Common myeloid progenitor, CD34-positive (primary cell): ENCODE data around the gene STX1A.

Source experiments
- CTCF ChIA-PET: fragments of 350-600 bp; sonication (Branson Sonifier 250); formaldehyde crosslinking; loops from one replicate; lab custom pipeline; 2021; ENCODE audit warnings: antibody characterized with exemption; lab: Charles Lee
- POLR2A ChIA-PET: fragments of 350-600 bp; sonication (Branson Sonifier 250); formaldehyde crosslinking; loops from one replicate; lab custom pipeline; 2021; ENCODE audit warnings: antibody characterized with exemption; lab: Charles Lee
- DNase-seq, 3 donors: peaks; one replicate each; pipeline versions ENCODE4 v3.0.0 to v3.0.0-alpha.2; 2013
- H3K27ac ChIP-seq, 2 experiments: 1 replicate in 1 of 2; 2 replicates in 1 of 2; pipeline ENCODE4 v1.7.0; 2013; ENCODE audit warnings: inconsistent platforms in 2 of 2, low read length in 2 of 2, mild to moderate bottlenecking in 2 of 2, low read depth in 1 of 2, moderate library complexity in 1 of 2; ENCODE audit not compliant: severe bottlenecking in 2 of 2, insufficient read depth in 1 of 2, poor library complexity in 1 of 2
- H3K27me3 ChIP-seq, 5 experiments: replicated peaks in 2 of 5; 1 replicate in 3 of 5; 2 replicates in 2 of 5; pipeline versions ENCODE4 v1.6.1 to v1.7.0; 2013; ENCODE audit warnings: low read length in 4 of 5, mild to moderate bottlenecking in 2 of 5, moderate library complexity in 2 of 5, inconsistent platforms in 1 of 5; ENCODE audit not compliant: insufficient read depth in 5 of 5, control insufficient read depth in 4 of 5
- H3K36me3 ChIP-seq, 4 experiments: 1 replicate in 2 of 4; 2 replicates in 2 of 4; pipeline versions ENCODE4 v1.6.1 to v1.7.0; 2013; ENCODE audit warnings: low read length in 3 of 4, control low read depth in 1 of 4, mild to moderate bottlenecking in 1 of 4; ENCODE audit not compliant: control insufficient read depth in 4 of 4, insufficient read depth in 4 of 4
- H3K4me1 ChIP-seq, 4 experiments: 1 replicate in 3 of 4; 2 replicates in 1 of 4; pipeline versions ENCODE4 v1.6.1 to v1.7.1; 2013; ENCODE audit warnings: low read length in 3 of 4, mild to moderate bottlenecking in 3 of 4, control low read depth in 1 of 4, inconsistent platforms in 1 of 4, moderate library complexity in 1 of 4; ENCODE audit not compliant: control insufficient read depth in 4 of 4, insufficient read depth in 4 of 4; ENCODE audit errors: control extremely low read depth in 1 of 4
- H3K4me3 ChIP-seq, 7 experiments: 1 replicate in 4 of 7; 2 replicates in 3 of 7; pipeline versions ENCODE4 v1.5.1 to v1.7.0; 2013; ENCODE audit warnings: mild to moderate bottlenecking in 7 of 7, low read length in 6 of 7, moderate library complexity in 6 of 7, inconsistent platforms in 2 of 7, low read depth in 2 of 7, control low read depth in 1 of 7; ENCODE audit not compliant: insufficient read depth in 4 of 7, control insufficient read depth in 1 of 7; ENCODE audit errors: extremely low read depth in 1 of 7
- H3K9me3 ChIP-seq, 5 experiments: 1 replicate in 4 of 5; 2 replicates in 1 of 5; pipeline versions ENCODE4 v1.6.1 to v1.7.1; 2013; ENCODE audit warnings: low read length in 4 of 5, mild to moderate bottlenecking in 2 of 5, inconsistent platforms in 1 of 5, low read depth in 1 of 5, moderate library complexity in 1 of 5; ENCODE audit not compliant: control insufficient read depth in 4 of 5, insufficient read depth in 2 of 5; ENCODE audit errors: control extremely low read depth in 1 of 5
- WGBS: methylation state at CpG from one replicate; pipeline ENCODE4 v1.1.5; 2013; ENCODE audit not compliant: insufficient coverage; 5-methylcytosine and 5-hydroxymethylcytosine counted together

The STX1A gene

GRCh38 chr7:73700069-73700423 lies 19.4 kb downstream of the STX1A start:
- CTCF ChIA-PET = interaction anchor here (1.0 to 1.7 kb wide), 6 partner anchors 9 to 93 kb away, joined by 4 to 9 read pairs (median 4); no protein-coding TSS in a partner anchor
- no peaks in the 10 kb centered on the region for H3K9me3 ChIP-seq
- peaks cover 0 to 51% (median 26%) of the 10 kb centered on the region in 5 experiments for H3K27me3 ChIP-seq
- no peak for DNase-seq
- H3K36me3 ChIP-seq = peaks cover 4 to 45% (median 25%) of the 10 kb centered on the region in 4 experiments
- H3K4me3 ChIP-seq = no peak overlapping the region
- 96% methylated on average over 14 of the region's 14 CpGs for whole genome bisulfite sequencing
- H3K4me1 ChIP-seq = peaks cover 0 to 6% (median 1%) of the 10 kb centered on the region in 4 experiments
- POLR2A ChIA-PET = no interaction called here
- H3K27ac ChIP-seq = no peak overlapping the region

GRCh38 chr7:73699370-73700068 lies 19.9 kb downstream of the STX1A start:
- Histone ChIP-seq H3K36me3 (peaks cover 6 to 50% (median 30%) of the 10 kb centered on the region in 4 experiments), H3K4me1 (peaks cover 0 to 6% (median 1%) of the 10 kb centered on the region in 4 experiments), H3K27ac (no peak overlapping the region), H3K27me3 (peaks cover 0 to 46% (median 24%) of the 10 kb centered on the region in 5 experiments), H3K9me3 (no peaks in the 10 kb centered on the region), H3K4me3 (no peak overlapping the region)
- WGBS = 98% methylated on average over 14 of the region's 15 CpGs
- DNase-seq = no peak
- ChIA-PET POLR2A (no interaction called here), CTCF (interaction anchor here (0.6 to 3.0 kb wide), 4 partner anchors 9 to 227 kb away, joined by 3 to 10 read pairs (median 4); no protein-coding TSS in a partner anchor)

- peaks cover 0 to 37% (median 16%) of the 10 kb centered on the region in 5 experiments for H3K27me3 ChIP-seq
- WGBS = 100% methylated on average over 4 of the region's 7 CpGs
- no peak overlapping the region for H3K4me3 ChIP-seq
- peaks cover 0 to 1% (median 0%) of the 10 kb centered on the region in 4 experiments for H3K4me1 ChIP-seq
- ChIA-PET POLR2A (no interaction called here), CTCF (interaction anchor here (0.6 to 3.0 kb wide), 6 partner anchors 8 to 226 kb away, joined by 3 to 10 read pairs (median 4); no protein-coding TSS in a partner anchor)
- no peak for DNase-seq
- H3K9me3 ChIP-seq = no peaks in the 10 kb centered on the region
- H3K36me3 ChIP-seq = peaks cover 6 to 61% (median 39%) of the 10 kb centered on the region in 4 experiments
- H3K27ac ChIP-seq = no peak overlapping the region
Measured at GRCh38 chr7:73698410-73698809, 21.1 kb downstream of the STX1A start.

GRCh38 chr7:73696372-73696771 lies 23.1 kb downstream of the STX1A start:
- H3K27me3 ChIP-seq = peaks cover 0 to 16% (median 0%) of the 10 kb centered on the region in 5 experiments
- ChIA-PET POLR2A (no interaction called here), CTCF (interaction anchor here (0.7 to 1.9 kb wide), 8 partner anchors 8 to 27 kb away, joined by 3 to 8 read pairs (median 3); no protein-coding TSS in a partner anchor)
- no peak overlapping the region for H3K4me3 ChIP-seq
- H3K4me1 ChIP-seq = no peaks in the 10 kb centered on the region
- 96% methylated on average over 3 of the region's 4 CpGs for WGBS
- no peaks in the 10 kb centered on the region for H3K9me3 ChIP-seq
- peaks cover 6 to 80% (median 52%) of the 10 kb centered on the region in 4 experiments for H3K36me3 ChIP-seq
- no peak overlapping the region for H3K27ac ChIP-seq
- DNase-seq = no peak

DNA sequence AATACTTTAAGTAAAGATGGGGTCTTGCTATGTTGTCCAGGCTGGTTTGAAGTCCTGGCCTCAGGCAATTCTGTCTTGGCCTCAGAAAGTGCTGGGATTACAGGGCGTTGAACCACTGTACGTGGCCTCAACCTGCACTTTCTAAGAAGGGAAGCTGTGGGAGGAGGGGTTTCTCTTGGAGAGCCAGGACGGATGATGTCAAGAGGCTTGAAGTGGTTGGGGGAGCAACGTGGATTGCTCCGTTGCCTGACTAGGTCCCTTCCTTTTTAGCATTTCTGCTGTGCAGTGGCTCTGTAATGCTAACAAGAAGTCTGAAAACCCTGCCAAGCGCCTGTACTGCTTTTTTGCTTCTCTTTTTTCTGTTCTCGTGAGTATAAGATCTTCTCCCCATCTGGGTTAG lies 28.8 kb downstream of the STX1A start:
- ChIA-PET CTCF (interaction anchor here (1.6 kb wide), 1 partner anchor 12 kb away, joined by 6 read pairs; no protein-coding TSS in a partner anchor), POLR2A (no interaction called here)
- DNase-seq = no peak
- no peaks in the 10 kb centered on the region for H3K27me3 ChIP-seq
- no peaks in the 10 kb centered on the region for H3K4me1 ChIP-seq
- H3K9me3 ChIP-seq = no peaks in the 10 kb centered on the region
- H3K4me3 ChIP-seq = no peak overlapping the region
- no peak overlapping the region for H3K27ac ChIP-seq
- 94% methylated on average over 6 of the region's 7 CpGs for WGBS
- H3K36me3 ChIP-seq = peaks cover 4 to 85% (median 53%) of the 10 kb centered on the region in 4 experiments

GRCh38 chr7:73688288-73688687 lies 31.2 kb downstream of the STX1A start:
- DNase-seq = no peak
- 100% methylated on average over 2 of the region's 8 CpGs for WGBS
- H3K4me1 ChIP-seq = peaks cover 0 to 7% (median 4%) of the 10 kb centered on the region in 4 experiments
- H3K4me3 ChIP-seq = no peak overlapping the region
- no peaks in the 10 kb centered on the region for H3K9me3 ChIP-seq
- ChIA-PET POLR2A (no interaction called here), CTCF (interaction anchor here (1.0 kb wide), 1 partner anchor 9 kb away, joined by 3 read pairs; no protein-coding TSS in a partner anchor)
- no peak overlapping the region for H3K27ac ChIP-seq
- H3K27me3 ChIP-seq = no peaks in the 10 kb centered on the region
- peaks cover 2 to 62% (median 37%) of the 10 kb centered on the region in 4 experiments for H3K36me3 ChIP-seq

DNA sequence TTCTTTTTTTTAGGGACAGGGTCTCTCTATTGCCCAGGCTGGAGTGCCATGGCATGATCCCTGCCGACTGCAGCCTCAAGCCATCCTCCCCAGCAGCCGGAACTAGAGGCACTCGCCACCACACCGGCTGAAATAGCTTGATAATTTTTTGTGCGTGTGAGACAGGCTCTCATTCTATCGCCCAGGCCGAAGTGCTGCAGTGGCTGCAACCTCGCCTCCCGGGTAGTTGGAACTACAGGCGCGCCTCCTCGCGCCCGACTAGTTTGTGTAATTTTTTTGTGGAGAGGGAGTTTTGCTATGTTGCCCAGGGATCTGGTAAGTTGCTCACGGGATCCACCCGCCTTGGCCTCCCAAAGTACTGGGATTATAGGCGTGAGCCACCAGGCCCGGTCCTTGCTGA lies 34.2 kb downstream of the STX1A start:
- CTCF ChIA-PET = interaction anchor here (1.0 kb wide), 2 partner anchors 12 to 21 kb away, joined by 3 to 4 read pairs; no protein-coding TSS in a partner anchor

More for the DNA sequence above, 34.2 kb downstream of the STX1A start:
- 97% methylated on average over 15 of the region's 18 CpGs for WGBS
- peaks cover 5 to 26% (median 20%) of the 10 kb centered on the region in 4 experiments for H3K4me1 ChIP-seq
- POLR2A ChIA-PET = no interaction called here
- no peaks in the 10 kb centered on the region for H3K9me3 ChIP-seq
- H3K36me3 ChIP-seq = peaks cover 0 to 39% (median 24%) of the 10 kb centered on the region in 4 experiments
- H3K27me3 ChIP-seq = no peaks in the 10 kb centered on the region
- no peak overlapping the region for H3K27ac ChIP-seq
- no peak overlapping the region for H3K4me3 ChIP-seq
- no peak for DNase-seq
